SK-N-SH (cell line): ENCODE data around the gene PBX2. TPM values are rescaled to one million over a fixed set of nuclear protein-coding genes. Genes with fewer than 3 reads are reported as not detected.

Experiments used
- CTCF ChIA-PET: fragments of 300-600, 350-600 bp; formaldehyde crosslinking; extraction: SDS; loops from one replicate; lab custom pipeline; 2021; lab: Yijun Ruan, JAX
- POLR2A ChIA-PET: fragments of 350-600 bp; sonication (Branson Sonifier 250); formaldehyde crosslinking; extraction: SDS; loops from one replicate; lab custom pipeline; 2020; ENCODE audit warnings: antibody characterized with exemption, inconsistent platforms; lab: Yijun Ruan, JAX
- DNase-seq: peaks from one replicate; pipeline ENCODE4 v3.0.0; 2012
- H2AFZ ChIP-seq: fragments of 200-600 bp; sonication (generic); 2 replicates; pipeline ENCODE4 v1.8.1; 2016; ENCODE audit warnings: antibody characterized with exemption, mild to moderate bottlenecking, low read depth
- H3F3A ChIP-seq: fragments of 200-600 bp; sonication (generic); replicated peaks from 2 replicates; pipeline ENCODE3; 2016; ENCODE audit warnings: antibody characterized with exemption, mild to moderate bottlenecking; ENCODE audit not compliant: insufficient read depth
- H3K27ac ChIP-seq, 2 experiments: fragments of 200-500 bp in 1 of 2; fragments of 200-600 bp in 1 of 2; sonication (Bioruptor generic) in 1 of 2; sonication (generic), shearing (Covaris generic) in 1 of 2; 2 replicates each; pipeline versions ENCODE4 v1.5.1 to v1.6.1; 2014 to 2016; ENCODE audit warnings: low read depth in 2 of 2, inconsistent platforms in 1 of 2, low read length in 1 of 2, mild to moderate bottlenecking in 1 of 2, mixed read lengths in 1 of 2
- H3K27me3 ChIP-seq: fragments of 200-600 bp; sonication (generic), shearing (Covaris generic); 2 replicates; pipeline ENCODE4 v1.6.1; 2016; ENCODE audit warnings: mixed run types; ENCODE audit not compliant: insufficient read depth
- H3K36me3 ChIP-seq, 2 experiments: fragments of 200-500 bp in 1 of 2; fragments of 200-600 bp in 1 of 2; sonication (Bioruptor generic) in 1 of 2; sonication (generic) in 1 of 2; replicated peaks in 1 of 2; 2 replicates each; pipeline versions ENCODE3 to v1.5.1; 2014 to 2016; ENCODE audit warnings: low read length in 1 of 2, mild to moderate bottlenecking in 1 of 2; ENCODE audit not compliant: insufficient read depth in 2 of 2, control insufficient read depth in 1 of 2
- H3K4me1 ChIP-seq, 2 experiments: fragments of 200-500 bp in 1 of 2; fragments of 200-600 bp in 1 of 2; sonication (Bioruptor generic) in 1 of 2; sonication (generic), shearing (Covaris generic) in 1 of 2; 2 replicates each; pipeline versions ENCODE4 v1.5.1 to v1.6.1; 2014 to 2016; ENCODE audit warnings: low read depth in 1 of 2, low read length in 1 of 2, mixed run types in 1 of 2; ENCODE audit not compliant: insufficient read depth in 2 of 2, control insufficient read depth in 1 of 2
- H3K4me2 ChIP-seq: fragments of 200-600 bp; sonication (generic), shearing (Covaris generic); 2 replicates; pipeline ENCODE4 v1.6.1; 2017; ENCODE audit warnings: mixed run types
- H3K4me3 ChIP-seq, 2 experiments: fragments of 200-500 bp in 1 of 2; fragments of 200-600 bp in 1 of 2; sonication (Bioruptor generic) in 1 of 2; sonication (generic), shearing (Covaris generic) in 1 of 2; 2 replicates each; pipeline versions ENCODE4 v1.5.1 to v1.8.1; 2014 to 2016; ENCODE audit warnings: low read depth in 2 of 2, inconsistent platforms in 1 of 2, low read length in 1 of 2, mild to moderate bottlenecking in 1 of 2, mixed read lengths in 1 of 2, moderate library complexity in 1 of 2
- H3K79me2 ChIP-seq: fragments of 200-600 bp; sonication (generic); 2 replicates; pipeline ENCODE4 v1.8.1; 2017; ENCODE audit warnings: mild to moderate bottlenecking; ENCODE audit not compliant: insufficient read depth
- H3K9ac ChIP-seq: fragments of 200-600 bp; sonication (generic); 2 replicates; pipeline ENCODE4 v1.6.1; 2017; ENCODE audit warnings: mixed run types
- H3K9me2 ChIP-seq: fragments of 200-600 bp; sonication (generic); 2 replicates; pipeline ENCODE4 v1.6.1; 2017; ENCODE audit warnings: mixed run types
- H3K9me3 ChIP-seq: fragments of 200-600 bp; sonication (generic); 2 replicates; pipeline ENCODE4 v1.6.1; 2017; ENCODE audit warnings: mixed run types, mild to moderate bottlenecking, moderate library complexity
- H4K20me1 ChIP-seq: fragments of 200-600 bp; sonication (generic); 2 replicates; pipeline ENCODE4 v1.6.1; 2017; ENCODE audit warnings: mild to moderate bottlenecking, mixed run types; ENCODE audit not compliant: insufficient read depth
- CTCF ChIP-seq: fragments of 200-600 bp; sonication (generic); IDR thresholded peaks from 2 replicates; pipeline ENCODE4 v1.6.1; 2017; ENCODE audit warnings: antibody characterized with exemption, mild to moderate bottlenecking, moderate library complexity
- ELF1 ChIP-seq: IDR thresholded peaks from 2 replicates; pipeline ENCODE4 v1.4.0; 2012
- FOSL2 ChIP-seq: IDR thresholded peaks from 2 replicates; pipeline ENCODE4 v1.4.0; 2012; ENCODE audit warnings: low read depth, mild to moderate bottlenecking, moderate library complexity, borderline replicate concordance
- FOXM1 ChIP-seq: IDR thresholded peaks from 2 replicates; pipeline ENCODE4 v1.4.0; 2012; ENCODE audit warnings: low read depth, mild to moderate bottlenecking
- NFIC ChIP-seq: IDR thresholded peaks from 2 replicates; pipeline ENCODE4 v1.4.0; 2012; ENCODE audit warnings: borderline replicate concordance
- RAD21 ChIP-seq: IDR thresholded peaks from 2 replicates; pipeline ENCODE4 v1.6.1; 2012; ENCODE audit warnings: mild to moderate bottlenecking, low read length
- REST ChIP-seq: IDR thresholded peaks from 2 replicates; pipeline ENCODE4 v1.6.1; 2012; ENCODE audit warnings: mild to moderate bottlenecking, low read depth, low read length, moderate library complexity
- RXRA ChIP-seq: IDR thresholded peaks from 2 replicates; pipeline ENCODE4 v1.4.0; 2012; ENCODE audit warnings: low read depth, mild to moderate bottlenecking, borderline replicate concordance
- TEAD4 ChIP-seq: IDR thresholded peaks from 2 replicates; pipeline ENCODE4 v1.4.0; 2012; ENCODE audit warnings: mild to moderate bottlenecking, borderline replicate concordance; ENCODE audit not compliant: insufficient read depth
- WGBS: methylation state at CpG from one replicate; pipeline ENCODE4 v1.1.6; 2017; ENCODE audit warnings: low lambda C conversion rate; 5-methylcytosine and 5-hydroxymethylcytosine counted together
- polyA plus RNA-seq, 3 experiments: library from polyadenylated mRNA; depleted of rRNA; stranded (reverse); fragments of >200 nt; gene quantifications; 2 replicates each; pipeline ENCODE4 v1.2.3, GENCODE V29; 2012
- TF ChIP-seq, protein P1 (sequence below): IDR thresholded peaks from 2 replicates; pipeline ENCODE4; 2012
- TF ChIP-seq, protein P2 (sequence below): fragments of 150-350 bp; IDR thresholded peaks from 2 replicates; pipeline ENCODE4 v1.6.1; 2017; ENCODE audit warnings: antibody characterized with exemption, low read length, low read depth, borderline replicate concordance

The PBX2 gene
- polyA plus RNA-seq, 1 of the 3 experiments (the other 2 are of a cell fraction) = 74.5 TPM

- Histone ChIP-seq H3K79me2 (peaks cover 20% of the 10 kb centered on the region), H3K4me3 (no peak within 1 kb of the TSS), H2AFZ (no peak within 1 kb of the TSS), H3K27ac (no peak within 1 kb of the TSS), H3K4me1 (peaks cover 3 to 14% of the 10 kb centered on the region in 2 experiments; a peak in 1 of 4 replicates), H3K9ac (no peak within 1 kb of the TSS), H3F3A (peaks cover 20% of the 10 kb centered on the region), H4K20me1 (no peaks in the 10 kb centered on the region), H3K9me2 (no peaks in the 10 kb centered on the region), H3K36me3 (peaks cover 17 to 43% of the 10 kb centered on the region in 2 experiments), H3K27me3 (no peaks in the 10 kb centered on the region), H3K9me3 (no peaks in the 10 kb centered on the region), H3K4me2 (no peak within 1 kb of the TSS)
- DNase-seq = peak; percentile 6
- POLR2A ChIA-PET = no interaction called here
- 87% methylated on average over 6 of the region's 6 CpGs for WGBS
- CTCF ChIA-PET = no interaction called here
- no peak for TF ChIP-seq CTCF
- TF ChIP-seq NFIC = no peak
- no peak for TF ChIP-seq ELF1
- no peak for TF ChIP-seq TEAD4
- TF ChIP-seq REST = no peak
- TF ChIP-seq RAD21 = no peak
- TF ChIP-seq FOSL2 = no peak
- TF ChIP-seq, protein P1, sequence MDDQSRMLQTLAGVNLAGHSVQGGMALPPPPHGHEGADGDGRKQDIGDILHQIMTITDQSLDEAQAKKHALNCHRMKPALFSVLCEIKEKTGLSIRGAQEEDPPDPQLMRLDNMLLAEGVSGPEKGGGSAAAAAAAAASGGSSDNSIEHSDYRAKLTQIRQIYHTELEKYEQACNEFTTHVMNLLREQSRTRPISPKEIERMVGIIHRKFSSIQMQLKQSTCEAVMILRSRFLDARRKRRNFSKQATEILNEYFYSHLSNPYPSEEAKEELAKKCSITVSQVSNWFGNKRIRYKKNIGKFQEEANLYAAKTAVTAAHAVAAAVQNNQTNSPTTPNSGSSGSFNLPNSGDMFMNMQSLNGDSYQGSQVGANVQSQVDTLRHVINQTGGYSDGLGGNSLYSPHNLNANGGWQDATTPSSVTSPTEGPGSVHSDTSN = no peak
- TF ChIP-seq RXRA = no peak
- no peak for TF ChIP-seq FOXM1
- TF ChIP-seq, protein P2, sequence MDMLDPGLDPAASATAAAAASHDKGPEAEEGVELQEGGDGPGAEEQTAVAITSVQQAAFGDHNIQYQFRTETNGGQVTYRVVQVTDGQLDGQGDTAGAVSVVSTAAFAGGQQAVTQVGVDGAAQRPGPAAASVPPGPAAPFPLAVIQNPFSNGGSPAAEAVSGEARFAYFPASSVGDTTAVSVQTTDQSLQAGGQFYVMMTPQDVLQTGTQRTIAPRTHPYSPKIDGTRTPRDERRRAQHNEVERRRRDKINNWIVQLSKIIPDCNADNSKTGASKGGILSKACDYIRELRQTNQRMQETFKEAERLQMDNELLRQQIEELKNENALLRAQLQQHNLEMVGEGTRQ = no peak
These were observed 5.8 kb downstream of the PBX2 start, which contains the start of gene AGER for GRCh38 chr6:32184084-32184640. Gene AGER (minus strand): TSS chr6:32184253. CDS start chr6:32184222, 31 bp downstream.
